NT2/D1 (cell line): Measurements from ENCODE around the gene ASPDH.

Experiments
- SUZ12 ChIP-seq: IDR thresholded peaks from 2 replicates; pipeline ENCODE4 v1.6.1; 2011; ENCODE audit not compliant: insufficient read length, insufficient read depth; ENCODE audit errors: extremely low read depth
- YY1 ChIP-seq: IDR thresholded peaks from 2 replicates; pipeline ENCODE4 v1.6.1; 2011; ENCODE audit not compliant: insufficient read length, insufficient read depth
- ZNF274 ChIP-seq: IDR thresholded peaks from 2 replicates; pipeline ENCODE4 v1.6.1; 2011; ENCODE audit warnings: mild to moderate bottlenecking, low read depth, low read length

DNA sequence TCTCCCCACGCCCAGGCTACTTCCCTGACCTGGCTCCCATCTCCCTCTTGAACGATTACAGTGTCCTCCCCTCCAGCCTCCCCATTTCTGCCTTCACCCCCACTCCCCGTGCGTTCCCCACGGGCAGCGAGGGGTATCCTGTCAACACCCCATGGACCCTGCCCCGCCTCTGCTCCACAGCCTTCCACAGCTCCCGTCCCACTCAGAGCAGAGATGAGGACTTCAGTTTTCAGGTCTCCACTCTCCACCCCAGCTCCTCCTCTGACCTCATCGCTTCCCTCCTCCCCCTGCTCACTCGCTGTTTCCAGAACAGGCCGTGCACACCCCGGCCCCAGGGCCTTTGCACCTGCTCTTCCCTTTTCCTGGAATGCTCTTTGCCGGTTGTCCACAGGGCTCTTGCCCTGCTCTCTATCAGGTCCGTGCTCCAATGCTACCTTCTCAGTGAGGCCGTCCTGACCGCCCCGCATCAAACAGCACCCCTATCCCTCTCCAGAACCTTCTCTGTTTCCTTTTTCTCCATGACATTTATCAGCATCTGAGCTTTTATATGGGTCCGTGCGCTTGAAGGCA lies 39.5 kb upstream of the ASPDH start:
- no peak for TF ChIP-seq ZNF274
- no peak for TF ChIP-seq YY1
- TF ChIP-seq SUZ12, result no peak
